Stimulated activated CD4-positive, alpha-beta T cell treated with anti-CD3 and anti-CD28 coated beads, TNF-alpha, amount 100 ng/mL, for 48 hours (primary cell): ENCODE measurements around the gene STIP1.

ENCODE experiments used
- DNase-seq, 3 donors: peaks; one replicate each; pipeline ENCODE4 v3.0.0-alpha.2; 2020; ENCODE audit warnings: low read depth in 3 of 3

STIP1 gene

GRCh38 chr11:64222651-64223000, 36.7 kb downstream of the STIP1 start:
- DNase-seq = no peak

- DNase-seq = no peak
These were observed 37.2 kb downstream of the STIP1 start for GRCh38 chr11:64223001-64223651.

- DNase-seq = no peak
These were observed 38.4 kb downstream of the STIP1 start for GRCh38 chr11:64224151-64224890.

GRCh38 chr11:64224891-64225607, 39.1 kb downstream of the STIP1 start:
- no peak for DNase-seq

- peak; percentile 86 to 95 (median 88) for DNase-seq
These were observed 39.9 kb downstream of the STIP1 start, which contains the start of the genes NUDT22 and TRPT1 for GRCh38 chr11:64225608-64226506. Gene NUDT22, plus strand, starts transcription at chr11:64226274. Its CDS starts 379 bp downstream, at chr11:64226653. Gene TRPT1, minus strand, starts transcription at chr11:64226186. Its CDS starts 326 bp downstream, at chr11:64225860.

- DNase-seq = peak in 1 of 3 donors; percentile 51
These were observed 40.6 kb downstream of the STIP1 start for GRCh38 chr11:64226507-64227051.

- DNase-seq = no peak
These were observed 41.5 kb downstream of the STIP1 start for GRCh38 chr11:64227405-64227956.

GRCh38 chr11:64229090-64229743, 43.2 kb downstream of the STIP1 start:
- no peak for DNase-seq

GRCh38 chr11:64229744-64230170, 43.8 kb downstream of the STIP1 start:
- no peak for DNase-seq

- DNase-seq = peak; percentile 74 to 90 (median 76)
These were observed 44.4 kb downstream of the STIP1 start, which contains the start of gene DNAJC4 for GRCh38 chr11:64230171-64230984. Gene DNAJC4, plus strand, starts transcription at chr11:64230548. Its CDS starts 307 bp downstream, at chr11:64230855.

GRCh38 chr11:64230985-64231365, 45.0 kb downstream of the STIP1 start:
- DNase-seq = no peak

- DNase-seq = no peak
These were observed 45.6 kb downstream of the STIP1 start for GRCh38 chr11:64231546-64231945.

- DNase-seq = no peak
These were observed 46.4 kb downstream of the STIP1 start for GRCh38 chr11:64232182-64232966.

GRCh38 chr11:64232967-64233315, 47.0 kb downstream of the STIP1 start:
- DNase-seq = no peak

- peak in 1 of 3 donors; percentile 58 for DNase-seq
These were observed 48.1 kb downstream of the STIP1 start, which contains the start of gene VEGFB for GRCh38 chr11:64233913-64234586. Gene VEGFB, plus strand, starts transcription at chr11:64234584. Its CDS starts 250 bp downstream, at chr11:64234834.

GRCh38 chr11:64234647-64235379, 48.8 kb downstream of the STIP1 start:
- DNase-seq = no peak
